Skin of body (tissue), 1 donor: Measurements from ENCODE around the gene OR6B3. TPM values are rescaled to one million over a fixed set of nuclear protein-coding genes. Genes with fewer than 3 reads are reported as not detected.

Source experiments
- total RNA-seq: library from RNA; depleted of rRNA; stranded (reverse); fragments of >200 nt; gene quantifications from one replicate; pipeline ENCODE4 v1.2.3, GENCODE V29; 2014

The OR6B3 gene
- total RNA-seq, 1 donor from 2014 or later = not detected

Other genes starting within 250 kb of the OR6B3 start
- 104 TPM for gene NDUFA10, start 28.2 kb downstream of the OR6B3 start, total RNA-seq
- gene OR6B2, start 23.1 kb downstream of the OR6B3 start, total RNA-seq = not detected
- gene COPS9, start 82.8 kb upstream of the OR6B3 start, total RNA-seq = 88.1 TPM
- not detected for gene OTOS, start 87.1 kb upstream of the OR6B3 start, total RNA-seq